Sigmoid colon (tissue), 7 donors: ENCODE data around the gene TMEM121B. TPM values are rescaled to one million over a fixed set of nuclear protein-coding genes. Genes with fewer than 3 reads are reported as not detected.

Experiments
- DNase-seq: peaks from one replicate; pipeline ENCODE4 v3.0.0-alpha.2; 2019
- H3K27ac ChIP-seq, 4 donors: fragments of 200-600 bp; sonication (generic); one replicate each; pipeline ENCODE4 v1.5.1; 2016 to 2019; ENCODE audit warnings: mild to moderate bottlenecking in 1 of 4
- H3K27me3 ChIP-seq, 3 donors: fragments of 200-600 bp; sonication (generic); one replicate each; pipeline ENCODE4 v1.5.1; 2019; ENCODE audit warnings: mild to moderate bottlenecking in 1 of 3
- H3K36me3 ChIP-seq, 4 donors: fragments of 200-600 bp; sonication (generic); one replicate each; pipeline ENCODE4 v1.5.1; 2016 to 2019
- H3K4me1 ChIP-seq, 4 donors: fragments of 200-600 bp; sonication (generic); one replicate each; pipeline ENCODE4 v1.5.1; 2017 to 2019
- H3K4me3 ChIP-seq, 4 donors: fragments of 200-600 bp; sonication (generic); one replicate each; pipeline ENCODE4 v1.5.1; 2017 to 2019; ENCODE audit warnings: mild to moderate bottlenecking in 2 of 4, moderate library complexity in 1 of 4
- H3K9me3 ChIP-seq, 4 donors: fragments of 200-600 bp in 3 of 4; sonication (generic) in 3 of 4; one replicate each; pipeline versions ENCODE4 v1.5.1 to v1.6.1; 2013 to 2019
- CTCF ChIP-seq, 4 experiments: fragments of 450-650 bp in 3 of 4; fragments of 200-600 bp in 1 of 4; IDR thresholded peaks; one replicate each; pipeline ENCODE4 v1.5.1; 2016 to 2019; ENCODE audit warnings: antibody characterized with exemption in 4 of 4, mild to moderate bottlenecking in 3 of 4, moderate library complexity in 2 of 4
- EP300 ChIP-seq, 4 donors: sonication (generic); formaldehyde crosslinking; IDR thresholded peaks; one replicate each; pipeline ENCODE4 v1.6.1; 2017; ENCODE audit warnings: antibody characterized with exemption in 4 of 4
- POLR2A ChIP-seq, 2 donors: fragments of 450-650 bp; IDR thresholded peaks; one replicate each; pipeline ENCODE4 v1.6.1; 2016; ENCODE audit warnings: antibody characterized with exemption in 2 of 2, mild to moderate bottlenecking in 2 of 2, moderate library complexity in 2 of 2
- POLR2AphosphoS5 ChIP-seq, 4 donors: sonication (generic); formaldehyde crosslinking; IDR thresholded peaks; one replicate each; pipeline ENCODE4 v1.6.1; 2017; ENCODE audit warnings: antibody characterized with exemption in 4 of 4
- WGBS, 2 donors: extraction: QIAGEN DNeasy Blood & Tissue Kit; methylation state at CpG; one replicate each; pipeline ENCODE4 v1.1.7; 2013; 5-methylcytosine and 5-hydroxymethylcytosine counted together
- intact Hi-C: fragments of 100-400 bp; cut with DNase I; formaldehyde crosslinking; loops from one replicate; pipeline ENCODE4 v1.15.1; 2023
- polyA plus RNA-seq, 3 donors: library from polyadenylated mRNA; stranded (reverse); fragments of 200-250 nt; gene quantifications; one replicate each; pipeline ENCODE4 v1.2.3, GENCODE V29; 2013
- total RNA-seq, 4 donors: library from RNA; depleted of rRNA; stranded (reverse); fragments of >200 nt; gene quantifications; one replicate each; pipeline ENCODE4 v1.1.0, GENCODE V29; 2016
- donor health status: healthy with polysubstance abuse.
- donor health status: Bipolar disorder and iron deficiency.
- donor health status: healthy.

The TMEM121B gene
- total and polyA plus RNA-seq, 7 donors, result 0.17 to 0.54 (median 0.43) TPM; not detected in 3

- intact Hi-C loops, result no loop called here
- H3K4me1 ChIP-seq, result peaks cover 0 to 28% (median 14%) of the 10 kb centered on the region in 4 donors
- H3K4me3 ChIP-seq, result no peak overlapping the region
- peaks cover 0 to 27% (median 0%) of the 10 kb centered on the region in 3 donors for H3K27me3 ChIP-seq
- H3K27ac ChIP-seq, result no peak overlapping the region
- H3K9me3 ChIP-seq, result no peaks in the 10 kb centered on the region
- TF ChIP-seq EP300 (IDR thresholded peaks at IDR 0.05), result no peak
- no peak for TF ChIP-seq CTCF (IDR thresholded peaks at IDR 0.05)
- H3K36me3 ChIP-seq, result no peaks in the 10 kb centered on the region
- peak; percentile 50 for DNase-seq
- WGBS, 2 donors, result 45 to 79% methylated on average over 12 of the region's 12 CpGs
These were observed 33.5 kb downstream of the TMEM121B start for GRCh38 chr22:17087498-17088131.

- peak overlapping the region in 2 of 4 donors; percentile 63 to 87 for H3K4me3 ChIP-seq
- 69 to 78% methylated on average over 10 of the region's 10 CpGs for WGBS, 2 donors
- peaks cover 0 to 28% (median 14%) of the 10 kb centered on the region in 4 donors for H3K4me1 ChIP-seq
- peak overlapping the region in 2 of 4 donors; percentile 3 to 83 for H3K27ac ChIP-seq
- intact Hi-C loops, result no loop called here
- H3K36me3 ChIP-seq, result no peaks in the 10 kb centered on the region
- no peaks in the 10 kb centered on the region for H3K9me3 ChIP-seq
- H3K27me3 ChIP-seq, result peaks cover 0 to 27% (median 0%) of the 10 kb centered on the region in 3 donors
- peak; percentile 63 for DNase-seq
- TF ChIP-seq POLR2AphosphoS5 (IDR thresholded peaks at IDR 0.05), result no peak
- TF ChIP-seq CTCF (IDR thresholded peaks at IDR 0.05), result no peak
- TF ChIP-seq POLR2A (IDR thresholded peaks at IDR 0.05), result no peak
- TF ChIP-seq EP300 (IDR thresholded peaks at IDR 0.05), result no peak
These were observed 34.2 kb downstream of the TMEM121B start for GRCh38 chr22:17086788-17087497.

GRCh38 chr22:17086296-17086695, 34.9 kb downstream of the TMEM121B start:
- peaks cover 0 to 27% (median 0%) of the 10 kb centered on the region in 3 donors for H3K27me3 ChIP-seq
- H3K36me3 ChIP-seq, result no peaks in the 10 kb centered on the region
- WGBS, 2 donors, result 75 to 91% methylated on average over 7 of the region's 7 CpGs
- H3K9me3 ChIP-seq, result no peaks in the 10 kb centered on the region
- peaks cover 0 to 28% (median 14%) of the 10 kb centered on the region in 4 donors for H3K4me1 ChIP-seq
- H3K4me3 ChIP-seq, result peak overlapping the region; percentile 45 to 87 (median 68)
- DNase-seq, result peak; percentile 63
- peak overlapping the region in 3 of 4 donors; percentile 80 to 84 (median 83) for H3K27ac ChIP-seq
- TF ChIP-seq CTCF (IDR thresholded peaks at IDR 0.05) (no peak), POLR2AphosphoS5 (IDR thresholded peaks at IDR 0.05) (no peak), EP300 (IDR thresholded peaks at IDR 0.05) (no peak), POLR2A (IDR thresholded peaks at IDR 0.05) (no peak)
- intact Hi-C loops, result no loop called here

- peaks cover 0 to 27% (median 0%) of the 10 kb centered on the region in 3 donors for H3K27me3 ChIP-seq
- H3K9me3 ChIP-seq, result no peaks in the 10 kb centered on the region
- no peaks in the 10 kb centered on the region for H3K36me3 ChIP-seq
- intact Hi-C loops, result no loop called here
- peaks cover 0 to 28% (median 14%) of the 10 kb centered on the region in 4 donors for H3K4me1 ChIP-seq
- no peak for TF ChIP-seq POLR2A (IDR thresholded peaks at IDR 0.05)
- no peak for TF ChIP-seq EP300 (IDR thresholded peaks at IDR 0.05)
- TF ChIP-seq CTCF (IDR thresholded peaks at IDR 0.05), result no peak
- no peak for TF ChIP-seq POLR2AphosphoS5 (IDR thresholded peaks at IDR 0.05)
- H3K27ac ChIP-seq, result peak overlapping the region; percentile 80 to 92 (median 84)
- 6 to 16% methylated on average over 92 of the region's 92 CpGs for WGBS, 2 donors
- DNase-seq, result peak; percentile 72
- peak overlapping the region; percentile 45 to 87 (median 68) for H3K4me3 ChIP-seq
These were observed 35.6 kb downstream of the TMEM121B start for GRCh38 chr22:17085277-17086181.
